ENCODE measurements around the gene APMAP.

DNA sequence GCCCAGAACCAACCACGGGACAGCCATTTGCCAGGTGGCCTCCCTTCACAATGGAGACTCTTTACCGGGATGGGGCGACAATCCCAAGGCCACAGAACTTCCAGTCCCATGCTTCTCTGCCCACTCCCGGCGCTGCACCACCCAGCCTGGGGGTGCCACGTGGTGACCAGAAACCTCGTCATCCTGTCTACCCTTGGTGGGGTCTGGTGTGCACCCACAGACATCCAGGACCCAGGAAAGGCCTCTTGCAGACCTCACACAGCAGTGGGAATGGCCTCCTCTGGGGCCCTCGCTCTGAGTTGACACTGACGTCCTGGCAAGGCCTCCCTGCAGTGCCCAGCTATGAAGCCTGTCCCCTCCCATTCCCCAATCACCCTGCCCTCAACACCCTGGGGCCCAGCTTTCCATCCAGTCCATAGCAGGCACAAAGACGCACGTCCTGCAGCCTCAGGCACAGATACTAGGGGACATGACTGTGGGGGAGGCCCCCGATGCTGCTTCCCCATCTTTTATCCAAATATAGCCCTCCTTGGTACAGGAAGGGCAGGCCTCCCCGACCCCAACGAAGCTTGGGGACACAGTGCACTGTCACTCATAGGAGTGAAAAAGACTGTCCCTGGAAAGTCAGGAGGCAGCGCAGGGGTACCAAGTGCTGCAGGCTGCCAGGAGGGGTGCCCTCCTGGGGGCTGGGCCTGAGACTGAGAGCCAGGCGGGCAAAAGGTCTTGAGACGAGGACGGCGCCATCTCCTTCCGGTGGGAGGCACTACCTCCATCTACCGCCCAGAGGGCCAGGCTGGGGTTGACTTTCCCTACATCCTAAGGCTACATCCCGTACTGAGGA lies 36.3 kb downstream of the APMAP start:
- TF ChIP-seq POLR2A (IDR thresholded peaks at IDR 0.05): no peak
- no peak for TF ChIP-seq CTCF (IDR thresholded peaks at IDR 0.05)
